Rectal smooth muscle tissue (tissue), 1 donor: Measurements from ENCODE around the gene IDS.
"Not testable (repeated sequence)": the region's sequence is repeated elsewhere in the genome, so short reads cannot be mapped to it uniquely, and the experiment has no call there.

ENCODE experiments used
- H3K27ac ChIP-seq: one replicate; pipeline ENCODE4 v1.7.0; 2013; ENCODE audit warnings: low read depth, low read length, inconsistent platforms
- H3K27me3 ChIP-seq: one replicate; pipeline ENCODE4 v1.7.0; 2013; ENCODE audit warnings: low read length; ENCODE audit not compliant: control insufficient read depth, insufficient read depth
- H3K36me3 ChIP-seq: one replicate; pipeline ENCODE4 v1.7.0; 2013; ENCODE audit warnings: low read length; ENCODE audit not compliant: control insufficient read depth, insufficient read depth
- H3K4me1 ChIP-seq: one replicate; pipeline ENCODE4 v1.7.0; 2013; ENCODE audit warnings: low read length; ENCODE audit not compliant: control insufficient read depth, insufficient read depth
- H3K4me3 ChIP-seq: one replicate; pipeline ENCODE4 v1.7.0; 2013; ENCODE audit warnings: low read length
- H3K9ac ChIP-seq: one replicate; pipeline ENCODE4 v1.7.0; 2013; ENCODE audit warnings: low read length

IDS gene

GRCh38 chrX:149522916-149523315, 17.8 kb upstream of the IDS start:
- no peak overlapping the region for H3K4me3 ChIP-seq
- H3K27me3 ChIP-seq, result no peaks in the 10 kb centered on the region
- H3K36me3 ChIP-seq, result no peaks in the 10 kb centered on the region
- H3K9ac ChIP-seq, result no peak overlapping the region
- no peak overlapping the region for H3K27ac ChIP-seq
- H3K4me1 ChIP-seq, result no peaks in the 10 kb centered on the region

- Histone ChIP-seq H3K27me3 (no peaks in the 10 kb centered on the region), H3K27ac (no peak overlapping the region), H3K9ac (no peak overlapping the region), H3K4me3 (no peak overlapping the region), H3K4me1 (no peaks in the 10 kb centered on the region), H3K36me3 (no peaks in the 10 kb centered on the region)
Observed at GRCh38 chrX:149521438-149521837, 16.3 kb upstream of the IDS start.

GRCh38 chrX:149520636-149521277, 15.7 kb upstream of the IDS start:
- not testable (repeated sequence) for H3K9ac ChIP-seq, H3K4me3 ChIP-seq, H3K4me1 ChIP-seq, H3K27ac ChIP-seq, H3K27me3 ChIP-seq, H3K36me3 ChIP-seq

GRCh38 chrX:149518236-149518635, 13.1 kb upstream of the IDS start:
- no peak overlapping the region for H3K27ac ChIP-seq
- H3K27me3 ChIP-seq, result no peaks in the 10 kb centered on the region
- no peak overlapping the region for H3K9ac ChIP-seq
- no peaks in the 10 kb centered on the region for H3K4me1 ChIP-seq
- H3K36me3 ChIP-seq, result no peaks in the 10 kb centered on the region
- H3K4me3 ChIP-seq, result no peak overlapping the region

- no peaks in the 10 kb centered on the region for H3K4me1 ChIP-seq
- no peaks in the 10 kb centered on the region for H3K27me3 ChIP-seq
- no peak overlapping the region for H3K9ac ChIP-seq
- H3K4me3 ChIP-seq, result no peak overlapping the region
- H3K36me3 ChIP-seq, result no peaks in the 10 kb centered on the region
- no peak overlapping the region for H3K27ac ChIP-seq
Observed at GRCh38 chrX:149517308-149517707, 12.2 kb upstream of the IDS start.

- Histone ChIP-seq H3K27ac (no peak overlapping the region), H3K4me1 (no peaks in the 10 kb centered on the region), H3K9ac (no peak overlapping the region), H3K4me3 (no peak overlapping the region), H3K36me3 (no peaks in the 10 kb centered on the region), H3K27me3 (no peaks in the 10 kb centered on the region)
Observed at GRCh38 chrX:149516604-149517003, 11.5 kb upstream of the IDS start.

GRCh38 chrX:149515954-149516602, 11.0 kb upstream of the IDS start:
- H3K27me3 ChIP-seq, result no peaks in the 10 kb centered on the region
- no peak overlapping the region for H3K4me3 ChIP-seq
- H3K4me1 ChIP-seq, result no peaks in the 10 kb centered on the region
- H3K36me3 ChIP-seq, result no peaks in the 10 kb centered on the region
- H3K9ac ChIP-seq, result no peak overlapping the region
- H3K27ac ChIP-seq, result no peak overlapping the region

GRCh38 chrX:149513825-149514428, 8.8 kb upstream of the IDS start:
- no peaks in the 10 kb centered on the region for H3K4me1 ChIP-seq
- no peak overlapping the region for H3K4me3 ChIP-seq
- H3K9ac ChIP-seq, result no peak overlapping the region
- H3K27me3 ChIP-seq, result no peaks in the 10 kb centered on the region
- H3K36me3 ChIP-seq, result no peaks in the 10 kb centered on the region
- no peak overlapping the region for H3K27ac ChIP-seq

- no peaks in the 10 kb centered on the region for H3K36me3 ChIP-seq
- H3K27ac ChIP-seq, result no peak overlapping the region
- H3K4me1 ChIP-seq, result no peaks in the 10 kb centered on the region
- no peaks in the 10 kb centered on the region for H3K27me3 ChIP-seq
- no peak overlapping the region for H3K9ac ChIP-seq
- no peak overlapping the region for H3K4me3 ChIP-seq
Observed at GRCh38 chrX:149512225-149512885, 7.2 kb upstream of the IDS start.

- H3K4me3 ChIP-seq, result no peak overlapping the region
- H3K27me3 ChIP-seq, result no peaks in the 10 kb centered on the region
- H3K27ac ChIP-seq, result no peak overlapping the region
Observed at GRCh38 chrX:149511081-149511480, 6.0 kb upstream of the IDS start.

GRCh38 chrX:149510386-149510785, 5.3 kb upstream of the IDS start:
- Histone ChIP-seq H3K9ac (no peak overlapping the region), H3K4me3 (no peak overlapping the region), H3K27ac (no peak overlapping the region), H3K36me3 (no peaks in the 10 kb centered on the region), H3K4me1 (no peaks in the 10 kb centered on the region), H3K27me3 (no peaks in the 10 kb centered on the region)

More at GRCh38 chrX:149511081-149511480, 6.0 kb upstream of the IDS start:
- Histone ChIP-seq H3K36me3 (no peaks in the 10 kb centered on the region), H3K9ac (no peak overlapping the region), H3K4me1 (no peaks in the 10 kb centered on the region)

GRCh38 chrX:149508467-149508866, 3.4 kb upstream of the IDS start:
- Histone ChIP-seq H3K9ac (no peak overlapping the region), H3K4me3 (no peak overlapping the region), H3K27ac (no peak overlapping the region), H3K4me1 (no peaks in the 10 kb centered on the region), H3K36me3 (no peaks in the 10 kb centered on the region), H3K27me3 (no peaks in the 10 kb centered on the region)
